Measurements from ENCODE around the gene SCPEP1. TPM values are rescaled to one million over a fixed set of nuclear protein-coding genes. Genes with fewer than 3 reads are reported as not detected.

Gene SCPEP1
- total and polyA plus RNA-seq, 2 of the 13 experiments (the other 11 are each of a cell fraction or from before 2014, with no cell fraction given) = 24.3 to 27.3 TPM

DNA sequence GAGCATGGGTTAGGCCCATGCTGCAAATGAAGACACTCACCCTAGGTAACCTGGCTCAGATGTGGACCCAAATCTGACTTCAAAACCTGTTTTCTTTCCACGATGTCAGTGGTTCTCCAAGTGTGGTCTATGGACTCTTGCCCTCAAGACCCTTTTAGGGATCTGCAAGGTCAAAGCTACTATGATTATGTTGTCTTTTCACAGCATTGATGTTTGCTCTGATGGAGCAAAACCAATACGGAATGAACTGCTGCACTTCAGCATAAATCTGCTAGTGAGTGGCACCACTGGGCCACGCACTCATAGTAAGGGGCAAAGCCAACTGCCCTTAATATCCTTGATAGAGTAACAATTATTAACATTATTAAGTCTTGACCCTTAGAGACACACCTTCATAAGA, 42.5 kb upstream of the SCPEP1 start (continued):
- 0 out of 2 replicates have a peak, but pooled peaks have one; percentile 32 for TF ChIP-seq ZBTB7B (CRISPR knock-in tag; IDR thresholded peaks at IDR 0.05)
- 0 out of 2 replicates have a peak, but pooled peaks have one; percentile 36 for TF ChIP-seq ZNF317 (CRISPR knock-in tag; IDR thresholded peaks at IDR 0.05)
- TF ChIP-seq FOXA3 (CRISPR knock-in tag; IDR thresholded peaks at IDR 0.05) = peak; percentile 31; the same call in 1 of the 2 replicates
- peak; percentile 59; the same call in 1 of the 2 replicates for TF ChIP-seq NR2F2 (IDR thresholded peaks at IDR 0.05; ENCODE audit: borderline replicate concordance, low read depth)
- TF ChIP-seq, protein P1, sequence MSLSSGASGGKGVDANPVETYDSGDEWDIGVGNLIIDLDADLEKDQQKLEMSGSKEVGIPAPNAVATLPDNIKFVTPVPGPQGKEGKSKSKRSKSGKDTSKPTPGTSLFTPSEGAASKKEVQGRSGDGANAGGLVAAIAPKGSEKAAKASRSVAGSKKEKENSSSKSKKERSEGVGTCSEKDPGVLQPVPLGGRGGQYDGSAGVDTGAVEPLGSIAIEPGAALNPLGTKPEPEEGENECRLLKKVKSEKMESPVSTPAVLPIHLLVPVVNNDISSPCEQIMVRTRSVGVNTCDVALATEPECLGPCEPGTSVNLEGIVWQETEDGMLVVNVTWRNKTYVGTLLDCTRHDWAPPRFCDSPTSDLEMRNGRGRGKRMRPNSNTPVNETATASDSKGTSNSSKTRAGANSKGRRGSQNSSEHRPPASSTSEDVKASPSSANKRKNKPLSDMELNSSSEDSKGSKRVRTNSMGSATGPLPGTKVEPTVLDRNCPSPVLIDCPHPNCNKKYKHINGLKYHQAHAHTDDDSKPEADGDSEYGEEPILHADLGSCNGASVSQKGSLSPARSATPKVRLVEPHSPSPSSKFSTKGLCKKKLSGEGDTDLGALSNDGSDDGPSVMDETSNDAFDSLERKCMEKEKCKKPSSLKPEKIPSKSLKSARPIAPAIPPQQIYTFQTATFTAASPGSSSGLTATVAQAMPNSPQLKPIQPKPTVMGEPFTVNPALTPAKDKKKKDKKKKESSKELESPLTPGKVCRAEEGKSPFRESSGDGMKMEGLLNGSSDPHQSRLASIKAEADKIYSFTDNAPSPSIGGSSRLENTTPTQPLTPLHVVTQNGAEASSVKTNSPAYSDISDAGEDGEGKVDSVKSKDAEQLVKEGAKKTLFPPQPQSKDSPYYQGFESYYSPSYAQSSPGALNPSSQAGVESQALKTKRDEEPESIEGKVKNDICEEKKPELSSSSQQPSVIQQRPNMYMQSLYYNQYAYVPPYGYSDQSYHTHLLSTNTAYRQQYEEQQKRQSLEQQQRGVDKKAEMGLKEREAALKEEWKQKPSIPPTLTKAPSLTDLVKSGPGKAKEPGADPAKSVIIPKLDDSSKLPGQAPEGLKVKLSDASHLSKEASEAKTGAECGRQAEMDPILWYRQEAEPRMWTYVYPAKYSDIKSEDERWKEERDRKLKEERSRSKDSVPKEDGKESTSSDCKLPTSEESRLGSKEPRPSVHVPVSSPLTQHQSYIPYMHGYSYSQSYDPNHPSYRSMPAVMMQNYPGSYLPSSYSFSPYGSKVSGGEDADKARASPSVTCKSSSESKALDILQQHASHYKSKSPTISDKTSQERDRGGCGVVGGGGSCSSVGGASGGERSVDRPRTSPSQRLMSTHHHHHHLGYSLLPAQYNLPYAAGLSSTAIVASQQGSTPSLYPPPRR (CRISPR knock-in tag; IDR thresholded peaks at IDR 0.05; ENCODE audit: borderline replicate concordance) = 0 out of 2 replicates have a peak, but pooled peaks have one; percentile 33
- TF ChIP-seq GATAD2A (CRISPR knock-in tag; IDR thresholded peaks at IDR 0.05) = peak; percentile 41; the same call in 1 of the 2 replicates
- peak; percentile 25; the same call in 1 of the 2 replicates for TF ChIP-seq HNF4G (IDR thresholded peaks at IDR 0.05; ENCODE audit: borderline replicate concordance, low read depth, low read length)
- no peak for TF ChIP-seq HNF4G (CRISPR knock-in tag; IDR thresholded peaks at IDR 0.05; ENCODE audit: borderline replicate concordance, low read depth)
- no peak for TF ChIP-seq ZNF136 (CRISPR knock-in tag; IDR thresholded peaks at IDR 0.05; ENCODE audit: low read depth)
- TF ChIP-seq BCL6 (CRISPR knock-in tag; IDR thresholded peaks at IDR 0.05) = peak; percentile 73
- peak; percentile 56; the same call in 1 of the 2 replicates for TF ChIP-seq TBX3 (IDR thresholded peaks at IDR 0.05; ENCODE audit: borderline replicate concordance)
- peak; percentile 59; the same call in 1 of the 2 replicates for TF ChIP-seq RARA (CRISPR knock-in tag; IDR thresholded peaks at IDR 0.05)
- no peak for TF ChIP-seq PHB2 (IDR thresholded peaks at IDR 0.05; ENCODE audit: partially characterized antibody)
- TF ChIP-seq, protein P2, sequence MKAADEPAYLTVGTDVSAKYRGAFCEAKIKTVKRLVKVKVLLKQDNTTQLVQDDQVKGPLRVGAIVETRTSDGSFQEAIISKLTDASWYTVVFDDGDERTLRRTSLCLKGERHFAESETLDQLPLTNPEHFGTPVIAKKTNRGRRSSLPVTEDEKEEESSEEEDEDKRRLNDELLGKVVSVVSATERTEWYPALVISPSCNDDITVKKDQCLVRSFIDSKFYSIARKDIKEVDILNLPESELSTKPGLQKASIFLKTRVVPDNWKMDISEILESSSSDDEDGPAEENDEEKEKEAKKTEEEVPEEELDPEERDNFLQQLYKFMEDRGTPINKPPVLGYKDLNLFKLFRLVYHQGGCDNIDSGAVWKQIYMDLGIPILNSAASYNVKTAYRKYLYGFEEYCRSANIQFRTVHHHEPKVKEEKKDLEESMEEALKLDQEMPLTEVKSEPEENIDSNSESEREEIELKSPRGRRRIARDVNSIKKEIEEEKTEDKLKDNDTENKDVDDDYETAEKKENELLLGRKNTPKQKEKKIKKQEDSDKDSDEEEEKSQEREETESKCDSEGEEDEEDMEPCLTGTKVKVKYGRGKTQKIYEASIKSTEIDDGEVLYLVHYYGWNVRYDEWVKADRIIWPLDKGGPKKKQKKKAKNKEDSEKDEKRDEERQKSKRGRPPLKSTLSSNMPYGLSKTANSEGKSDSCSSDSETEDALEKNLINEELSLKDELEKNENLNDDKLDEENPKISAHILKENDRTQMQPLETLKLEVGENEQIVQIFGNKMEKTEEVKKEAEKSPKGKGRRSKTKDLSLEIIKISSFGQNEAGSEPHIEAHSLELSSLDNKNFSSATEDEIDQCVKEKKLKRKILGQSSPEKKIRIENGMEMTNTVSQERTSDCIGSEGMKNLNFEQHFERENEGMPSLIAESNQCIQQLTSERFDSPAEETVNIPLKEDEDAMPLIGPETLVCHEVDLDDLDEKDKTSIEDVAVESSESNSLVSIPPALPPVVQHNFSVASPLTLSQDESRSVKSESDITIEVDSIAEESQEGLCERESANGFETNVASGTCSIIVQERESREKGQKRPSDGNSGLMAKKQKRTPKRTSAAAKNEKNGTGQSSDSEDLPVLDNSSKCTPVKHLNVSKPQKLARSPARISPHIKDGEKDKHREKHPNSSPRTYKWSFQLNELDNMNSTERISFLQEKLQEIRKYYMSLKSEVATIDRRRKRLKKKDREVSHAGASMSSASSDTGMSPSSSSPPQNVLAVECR (CRISPR knock-in tag; IDR thresholded peaks at IDR 0.05; ENCODE audit: borderline replicate concordance) = 0 out of 2 replicates have a peak, but pooled peaks have one; percentile 3
- 0 out of 2 replicates have a peak, but pooled peaks have one; percentile 30 for TF ChIP-seq NR2F6 (IDR thresholded peaks at IDR 0.05)
- TF ChIP-seq NR2F6 (CRISPR knock-in tag; IDR thresholded peaks at IDR 0.05) = 0 out of 2 replicates have a peak, but pooled peaks have one; percentile 22
- no peak for TF ChIP-seq FOXP1 (IDR thresholded peaks at IDR 0.05)
- TF ChIP-seq FOXP1 (CRISPR knock-in tag; IDR thresholded peaks at IDR 0.05) = peak; percentile 23; the same call in 1 of the 2 replicates
- TF ChIP-seq ZNF484 (CRISPR knock-in tag; IDR thresholded peaks at IDR 0.05; ENCODE audit: borderline replicate concordance, low read depth) = no peak
- TF ChIP-seq ZNF12 (CRISPR knock-in tag; IDR thresholded peaks at IDR 0.05) = no peak
- TF ChIP-seq, protein P3, sequence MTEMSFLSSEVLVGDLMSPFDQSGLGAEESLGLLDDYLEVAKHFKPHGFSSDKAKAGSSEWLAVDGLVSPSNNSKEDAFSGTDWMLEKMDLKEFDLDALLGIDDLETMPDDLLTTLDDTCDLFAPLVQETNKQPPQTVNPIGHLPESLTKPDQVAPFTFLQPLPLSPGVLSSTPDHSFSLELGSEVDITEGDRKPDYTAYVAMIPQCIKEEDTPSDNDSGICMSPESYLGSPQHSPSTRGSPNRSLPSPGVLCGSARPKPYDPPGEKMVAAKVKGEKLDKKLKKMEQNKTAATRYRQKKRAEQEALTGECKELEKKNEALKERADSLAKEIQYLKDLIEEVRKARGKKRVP (CRISPR knock-in tag; IDR thresholded peaks at IDR 0.05) = no peak
